NT2/D1 (cell line): ENCODE measurements around the gene LCE1E.

Experiments used
- DNase-seq: peaks from one replicate; pipeline ENCODE4 v3.0.0-alpha.2; 2011; ENCODE audit warnings: low read depth, low spot score
- H3K27me3 ChIP-seq: 2 replicates; pipeline ENCODE4 v1.6.0; 2011; ENCODE audit warnings: mild to moderate bottlenecking; ENCODE audit not compliant: insufficient read length, insufficient read depth
- H3K36me3 ChIP-seq: 2 replicates; pipeline ENCODE4 v1.6.1; 2011; ENCODE audit warnings: mild to moderate bottlenecking, low read length, mixed read lengths; ENCODE audit not compliant: insufficient read depth, insufficient read length
- H3K4me1 ChIP-seq: 2 replicates; pipeline ENCODE4 v1.5.1; 2011; ENCODE audit not compliant: insufficient read depth, insufficient read length
- H3K4me3 ChIP-seq: 2 replicates; pipeline ENCODE4 v1.5.1; 2011; ENCODE audit warnings: low read depth; ENCODE audit not compliant: insufficient read length
- H3K9ac ChIP-seq: 2 replicates; pipeline ENCODE4 v1.6.0; 2011; ENCODE audit warnings: low read depth; ENCODE audit not compliant: insufficient read length
- H3K9me3 ChIP-seq: 2 replicates; pipeline ENCODE4 v1.5.1; 2011; ENCODE audit warnings: mild to moderate bottlenecking, low read length; ENCODE audit not compliant: insufficient read depth
- SUZ12 ChIP-seq: IDR thresholded peaks from 2 replicates; pipeline ENCODE4 v1.6.1; 2011; ENCODE audit not compliant: insufficient read length, insufficient read depth; ENCODE audit errors: extremely low read depth
- YY1 ChIP-seq: IDR thresholded peaks from 2 replicates; pipeline ENCODE4 v1.6.1; 2011; ENCODE audit not compliant: insufficient read length, insufficient read depth
- ZNF274 ChIP-seq: IDR thresholded peaks from 2 replicates; pipeline ENCODE4 v1.6.1; 2011; ENCODE audit warnings: mild to moderate bottlenecking, low read depth, low read length

LCE1E gene

DNA sequence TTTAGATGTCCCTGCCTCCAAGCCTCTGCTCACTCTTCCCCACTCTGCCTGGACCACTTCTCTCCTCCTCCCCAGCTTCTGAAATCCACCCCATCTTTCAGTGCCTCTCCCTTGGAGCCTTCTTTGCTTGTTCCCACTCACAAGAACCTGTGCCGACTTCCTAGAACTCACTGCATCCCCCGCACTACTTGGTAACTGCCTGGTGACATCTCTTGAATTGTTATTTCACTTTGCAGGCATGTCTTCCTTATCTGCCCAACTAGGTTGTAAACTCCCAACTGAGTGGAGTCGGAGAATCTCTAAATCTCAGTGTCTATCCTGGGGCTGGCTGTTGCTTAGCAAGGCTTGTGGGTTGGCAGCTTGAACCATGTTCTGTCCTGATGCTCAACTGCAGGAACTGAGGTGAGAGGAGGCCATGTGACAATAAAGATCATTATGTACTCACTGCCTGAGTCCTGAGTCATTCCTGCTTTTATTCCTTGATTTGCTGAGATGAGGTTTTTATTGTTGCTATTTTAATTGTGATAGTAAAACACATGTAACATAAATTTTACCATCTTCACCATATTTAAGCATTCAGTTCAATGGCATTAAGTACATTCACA, 24.3 kb upstream of the LCE1E start:
- DNase-seq = no peak
- H3K9me3 ChIP-seq = no peaks in the 10 kb centered on the region

DNA sequence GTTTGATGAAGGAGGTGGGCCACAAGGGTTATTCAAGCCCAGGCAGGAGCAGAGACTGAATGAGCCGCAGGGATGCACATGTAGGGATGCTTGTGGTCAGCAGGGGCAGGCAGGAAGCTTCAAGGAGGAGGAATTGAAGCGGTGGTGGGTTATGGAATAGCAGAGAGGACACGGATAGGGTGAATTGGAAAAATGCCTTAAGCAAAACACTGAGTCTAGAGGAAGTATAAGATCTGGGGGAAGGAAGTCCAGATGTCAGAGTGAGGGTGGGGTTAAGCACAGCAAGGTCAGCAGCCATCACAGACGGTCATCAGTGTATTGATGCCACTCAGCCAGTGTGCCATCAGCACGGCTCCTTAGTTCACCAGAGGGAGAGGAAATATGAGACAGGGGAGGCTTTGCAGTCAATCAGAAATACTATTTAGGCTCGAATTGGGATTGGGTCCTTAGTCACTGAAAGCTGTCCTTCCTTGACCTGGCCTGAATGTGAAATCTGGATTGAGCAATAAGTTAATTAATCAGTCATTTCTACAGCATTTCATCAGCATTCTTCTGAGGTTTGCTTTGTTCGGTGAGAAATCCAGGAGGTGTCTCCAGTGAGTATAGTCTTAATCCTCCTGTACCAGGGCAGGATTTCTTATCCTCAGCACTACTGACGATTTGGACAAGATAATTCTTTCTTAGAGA, 17.1 kb upstream of the LCE1E start:
- Histone ChIP-seq H3K4me1 (no peaks in the 10 kb centered on the region), H3K36me3 (no peaks in the 10 kb centered on the region), H3K27me3 (no peaks in the 10 kb centered on the region), H3K4me3 (no peak overlapping the region), H3K9me3 (no peaks in the 10 kb centered on the region), H3K9ac (no peak overlapping the region)
- no peak for TF ChIP-seq YY1
- no peak for TF ChIP-seq ZNF274
- no peak for TF ChIP-seq SUZ12
- DNase-seq = no peak

More for the DNA sequence above, 24.3 kb upstream of the LCE1E start:
- TF ChIP-seq YY1 (no peak), SUZ12 (no peak), ZNF274 (no peak)
- no peak overlapping the region for H3K9ac ChIP-seq
- H3K27me3 ChIP-seq = no peaks in the 10 kb centered on the region
- no peaks in the 10 kb centered on the region for H3K36me3 ChIP-seq
- no peak overlapping the region for H3K4me3 ChIP-seq
- no peaks in the 10 kb centered on the region for H3K4me1 ChIP-seq

DNA sequence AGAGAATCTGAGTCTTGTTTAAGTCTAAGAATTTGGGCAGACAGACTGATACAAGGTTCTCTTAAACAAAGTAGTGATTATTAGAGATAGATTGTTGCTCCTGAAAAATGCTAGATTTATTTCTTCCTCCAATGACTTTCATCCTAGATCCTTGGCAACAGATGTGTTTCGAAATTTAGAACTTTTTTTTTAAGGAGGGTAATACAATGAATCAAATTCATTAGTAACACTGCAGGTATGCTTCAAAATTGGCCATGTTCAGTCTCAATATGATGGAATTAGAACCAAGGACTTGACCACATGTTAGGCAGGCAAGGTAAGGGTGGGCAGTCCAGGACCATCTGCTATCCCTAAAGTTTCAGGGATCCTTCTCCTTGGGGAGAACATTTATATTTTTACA, 15.6 kb upstream of the LCE1E start:
- Histone ChIP-seq H3K9me3 (no peaks in the 10 kb centered on the region), H3K4me3 (no peak overlapping the region), H3K9ac (no peak overlapping the region), H3K27me3 (no peaks in the 10 kb centered on the region), H3K4me1 (no peaks in the 10 kb centered on the region), H3K36me3 (no peaks in the 10 kb centered on the region)
- no peak for DNase-seq
- TF ChIP-seq ZNF274 (no peak), SUZ12 (no peak), YY1 (no peak)

DNA sequence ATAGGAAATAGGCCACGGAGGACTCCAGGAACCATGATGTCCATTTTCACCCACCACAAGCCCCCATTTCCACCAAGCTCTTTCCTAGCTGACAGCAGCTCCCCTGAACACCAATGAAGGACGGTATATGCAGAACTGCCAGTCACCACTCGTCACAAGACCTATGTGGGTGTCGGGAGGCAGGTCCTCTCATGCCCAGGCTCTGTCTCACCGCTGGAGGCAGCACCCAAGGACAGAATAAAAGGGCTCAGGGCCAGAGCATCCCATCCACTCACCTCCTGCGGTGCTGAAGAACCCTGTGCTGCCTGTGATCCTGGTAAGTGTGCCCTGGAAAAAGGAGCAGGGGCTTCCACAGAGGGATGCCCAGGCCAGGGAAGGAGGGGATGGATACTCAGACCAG, 11.2 kb upstream of the LCE1E start, which contains the start of gene LCE1F:
Gene LCE1F, plus strand, starts transcription at position 266 of the 400 bp plus-strand sequence. CDS start 1,232 bp downstream, outside the sequence.
- H3K4me1 ChIP-seq = no peaks in the 10 kb centered on the region
- no peak within 1 kb of the TSS for H3K9ac ChIP-seq
- TF ChIP-seq YY1 = no peak
- TF ChIP-seq SUZ12 = no peak
- TF ChIP-seq ZNF274 = no peak
- H3K36me3 ChIP-seq = no peaks in the 10 kb centered on the region
- no peak for DNase-seq
- H3K27me3 ChIP-seq = no peaks in the 10 kb centered on the region
- no peaks in the 10 kb centered on the region for H3K9me3 ChIP-seq
- no peak within 1 kb of the TSS for H3K4me3 ChIP-seq

DNA sequence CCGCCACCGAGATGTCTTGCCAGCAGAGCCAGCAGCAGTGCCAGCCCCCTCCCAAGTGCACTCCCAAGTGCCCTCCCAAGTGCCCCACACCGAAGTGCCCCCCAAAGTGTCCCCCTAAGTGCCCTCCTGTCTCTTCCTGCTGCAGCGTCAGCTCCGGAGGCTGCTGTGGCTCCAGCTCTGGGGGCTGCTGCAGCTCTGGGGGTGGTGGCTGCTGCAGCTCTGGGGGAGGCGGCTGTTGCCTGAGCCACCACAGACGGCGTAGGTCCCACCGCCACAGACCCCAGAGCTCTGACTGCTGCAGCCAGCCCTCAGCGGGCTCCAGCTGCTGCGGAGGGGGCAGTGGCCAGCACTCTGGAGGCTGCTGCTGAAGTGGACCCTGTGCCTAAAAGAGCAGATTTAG, 9.7 kb upstream of the LCE1E start:
- Histone ChIP-seq H3K9me3 (no peaks in the 10 kb centered on the region), H3K4me1 (no peaks in the 10 kb centered on the region), H3K9ac (no peak overlapping the region), H3K36me3 (no peaks in the 10 kb centered on the region), H3K4me3 (no peak overlapping the region), H3K27me3 (no peaks in the 10 kb centered on the region)
- no peak for TF ChIP-seq YY1
- DNase-seq = no peak

DNA sequence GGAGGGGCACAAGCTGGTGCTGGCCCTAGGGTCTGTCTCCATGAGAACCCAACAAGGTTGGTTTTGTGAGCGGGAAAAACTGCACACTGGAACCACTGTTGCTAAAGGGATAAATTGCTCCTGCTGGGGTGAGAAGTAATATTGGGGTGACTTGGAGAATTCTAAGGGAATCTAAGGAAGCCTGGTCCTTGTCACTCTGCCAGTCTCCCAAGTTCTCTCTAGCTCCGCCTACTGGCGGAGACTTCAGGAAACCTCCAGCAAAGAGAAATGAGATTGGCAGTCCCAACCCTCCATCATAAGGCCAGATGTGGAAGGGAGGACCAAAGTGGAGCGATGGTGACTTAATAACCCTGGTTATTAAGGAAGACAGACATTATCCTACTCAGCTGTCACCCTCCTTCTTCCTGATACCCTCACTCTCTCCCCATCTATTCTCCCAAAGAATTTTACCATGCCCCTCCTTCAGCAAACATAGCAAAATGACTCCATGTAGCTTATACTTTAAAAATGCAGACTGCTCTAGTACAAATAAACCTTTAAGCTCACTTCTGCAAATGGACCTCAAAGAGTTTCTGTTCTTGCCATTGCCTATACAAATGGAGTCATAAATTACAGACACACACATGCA, 8.4 kb upstream of the LCE1E start:
- DNase-seq = peak; percentile 63
- H3K9me3 ChIP-seq = no peaks in the 10 kb centered on the region

DNA sequence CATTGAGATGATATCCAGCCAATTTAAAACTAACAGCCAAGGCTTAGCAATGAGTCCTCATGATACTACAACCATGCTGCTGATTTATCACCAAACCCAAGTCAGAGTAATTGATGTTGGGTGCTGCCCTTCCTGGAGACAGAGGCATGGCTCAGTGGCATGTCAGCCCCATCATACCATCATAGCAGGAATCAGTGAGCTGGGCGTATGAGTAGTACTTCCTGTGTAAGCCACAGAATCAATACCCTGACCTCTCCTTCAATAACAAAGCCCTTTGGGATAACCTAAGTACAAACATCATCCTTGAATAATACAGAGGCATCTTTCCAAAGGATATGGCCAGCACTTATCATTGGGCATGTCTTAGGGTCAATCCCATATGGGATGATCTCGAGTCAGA, 3.0 kb upstream of the LCE1E start:
- Histone ChIP-seq H3K36me3 (no peaks in the 10 kb centered on the region), H3K9ac (no peak overlapping the region), H3K4me1 (no peaks in the 10 kb centered on the region), H3K27me3 (no peaks in the 10 kb centered on the region), H3K4me3 (no peak overlapping the region), H3K9me3 (no peaks in the 10 kb centered on the region)
- no peak for DNase-seq
- TF ChIP-seq ZNF274 = no peak
- TF ChIP-seq SUZ12 = no peak
- no peak for TF ChIP-seq YY1

More for the DNA sequence above, 8.4 kb upstream of the LCE1E start:
- H3K4me3 ChIP-seq = no peak overlapping the region
- TF ChIP-seq ZNF274 (no peak), SUZ12 (no peak), YY1 (no peak)
- no peaks in the 10 kb centered on the region for H3K27me3 ChIP-seq
- H3K36me3 ChIP-seq = no peaks in the 10 kb centered on the region
- H3K9ac ChIP-seq = no peak overlapping the region
- H3K4me1 ChIP-seq = no peaks in the 10 kb centered on the region
